Nephron (organoid): Measurements from ENCODE around the gene SEMA5B.

ENCODE experiments used
- H3K27ac Mint-ChIP-seq, 3 experiments: 2 replicates each; pipeline ENCODE4 v1.8.0; 2020; ENCODE audit warnings: mixed read lengths in 3 of 3, mild to moderate bottlenecking in 2 of 3, moderate library complexity in 1 of 3
- H3K27me3 Mint-ChIP-seq: 2 replicates; pipeline ENCODE4 v1.8.0; 2021; ENCODE audit warnings: low read depth, mild to moderate bottlenecking, moderate library complexity, mixed read lengths
- H3K36me3 Mint-ChIP-seq: 2 replicates; pipeline ENCODE4 v1.8.0; 2020; ENCODE audit warnings: low read depth, mixed read lengths
- H3K4me1 Mint-ChIP-seq: 2 replicates; pipeline ENCODE4 v1.8.0; 2020; ENCODE audit warnings: mixed read lengths
- H3K4me3 Mint-ChIP-seq, 3 experiments: 2 replicates each; pipeline ENCODE4 v1.8.0; 2020; ENCODE audit warnings: mild to moderate bottlenecking in 3 of 3, mixed read lengths in 3 of 3, moderate library complexity in 2 of 3
- H3K9me3 Mint-ChIP-seq: 2 replicates; pipeline ENCODE4 v1.8.0; 2020; ENCODE audit warnings: mixed read lengths
- CTCF ChIP-seq, 3 experiments: fragments of 200-600 bp; sonication (generic); IDR thresholded peaks; one replicate each; pipeline ENCODE4 v1.5.0; 2021; ENCODE audit warnings: antibody characterized with exemption in 3 of 3; ENCODE audit not compliant: unreplicated experiment in 3 of 3

Gene SEMA5B

GRCh38 chr3:123072564-123072963, 45.0 kb upstream of the SEMA5B start:
- Mint-ChIP-seq H3K9me3 (no peaks in the 10 kb centered on the region), H3K4me3 (no peak overlapping the region), H3K27ac (peak overlapping the region in 1 of 3 experiments; percentile 86), H3K4me1 (peaks cover 64% of the 10 kb centered on the region), H3K36me3 (no peaks in the 10 kb centered on the region), H3K27me3 (peaks cover 11% of the 10 kb centered on the region)
- TF ChIP-seq CTCF (IDR thresholded peaks at IDR 0.05; ENCODE audit: unreplicated experiment in 3 of 3), result no peak

GRCh38 chr3:123072152-123072551, 44.6 kb upstream of the SEMA5B start:
- TF ChIP-seq CTCF (IDR thresholded peaks at IDR 0.05; ENCODE audit: unreplicated experiment in 3 of 3), result no peak
- Mint-ChIP-seq H3K4me3 (no peak overlapping the region), H3K27me3 (peaks cover 11% of the 10 kb centered on the region), H3K36me3 (no peaks in the 10 kb centered on the region), H3K9me3 (no peaks in the 10 kb centered on the region), H3K27ac (peak overlapping the region in 1 of 3 experiments; percentile 86), H3K4me1 (peaks cover 61% of the 10 kb centered on the region)

- peak overlapping the region in 2 of 3 experiments; percentile 17 to 86 for H3K27ac Mint-ChIP-seq
- peaks cover 59% of the 10 kb centered on the region for H3K4me1 Mint-ChIP-seq
- no peaks in the 10 kb centered on the region for H3K36me3 Mint-ChIP-seq
- peak in 1 of 3 experiments; percentile 3 for TF ChIP-seq CTCF (IDR thresholded peaks at IDR 0.05; ENCODE audit: unreplicated experiment in 3 of 3)
- H3K9me3 Mint-ChIP-seq, result no peaks in the 10 kb centered on the region
- peak overlapping the region in 1 of 3 experiments; percentile 47 for H3K4me3 Mint-ChIP-seq
- H3K27me3 Mint-ChIP-seq, result peaks cover 14% of the 10 kb centered on the region
Observed at GRCh38 chr3:123071581-123071980, 44.0 kb upstream of the SEMA5B start.

GRCh38 chr3:123071146-123071545, 43.6 kb upstream of the SEMA5B start:
- Mint-ChIP-seq H3K36me3 (no peaks in the 10 kb centered on the region), H3K27me3 (peaks cover 15% of the 10 kb centered on the region), H3K9me3 (no peaks in the 10 kb centered on the region), H3K4me1 (peaks cover 60% of the 10 kb centered on the region), H3K27ac (peak overlapping the region in 2 of 3 experiments; percentile 17 to 86), H3K4me3 (peak overlapping the region in 1 of 3 experiments; percentile 47)
- peak; percentile 13 to 42 (median 36) for TF ChIP-seq CTCF (IDR thresholded peaks at IDR 0.05; ENCODE audit: unreplicated experiment in 3 of 3)

- H3K36me3 Mint-ChIP-seq, result no peaks in the 10 kb centered on the region
- peaks cover 15% of the 10 kb centered on the region for H3K27me3 Mint-ChIP-seq
- H3K27ac Mint-ChIP-seq, result peak overlapping the region in 2 of 3 experiments; percentile 50 to 86
- H3K9me3 Mint-ChIP-seq, result no peaks in the 10 kb centered on the region
- H3K4me1 Mint-ChIP-seq, result peaks cover 60% of the 10 kb centered on the region
- H3K4me3 Mint-ChIP-seq, result peak overlapping the region; percentile 56 to 84 (median 72)
- TF ChIP-seq CTCF (IDR thresholded peaks at IDR 0.05; ENCODE audit: unreplicated experiment in 3 of 3), result no peak
Observed at GRCh38 chr3:123070510-123070909, 42.9 kb upstream of the SEMA5B start.
